SK-N-SH (cell line): ENCODE results near the gene C9orf43. TPM values are rescaled to one million over a fixed set of nuclear protein-coding genes. Genes with fewer than 3 reads are reported as not detected.

Source experiments
- CTCF ChIP-seq: fragments of 200-600 bp; sonication (generic); IDR thresholded peaks from 2 replicates; pipeline ENCODE4 v1.6.1; 2017; ENCODE audit warnings: antibody characterized with exemption, mild to moderate bottlenecking, moderate library complexity
- ELF1 ChIP-seq: IDR thresholded peaks from 2 replicates; pipeline ENCODE4 v1.4.0; 2012
- FOXJ3 ChIP-seq: sonication (generic); formaldehyde crosslinking; IDR thresholded peaks from 2 replicates; pipeline ENCODE4 v1.5.1; 2020; ENCODE audit warnings: mild to moderate bottlenecking, missing genetic modification reagents
- FOXM1 ChIP-seq: IDR thresholded peaks from 2 replicates; pipeline ENCODE4 v1.4.0; 2012; ENCODE audit warnings: low read depth, mild to moderate bottlenecking
- GABPA ChIP-seq: IDR thresholded peaks from 2 replicates; pipeline ENCODE4 v1.4.0; 2012; ENCODE audit warnings: low read depth, mild to moderate bottlenecking
- GATA2 ChIP-seq: sonication (generic); formaldehyde crosslinking; IDR thresholded peaks from 2 replicates; pipeline ENCODE4 v1.5.0; 2020; ENCODE audit warnings: mild to moderate bottlenecking, missing genetic modification reagents
- JUND ChIP-seq: IDR thresholded peaks from 2 replicates; pipeline ENCODE4 v1.4.0; 2012
- MEF2A ChIP-seq: IDR thresholded peaks from 2 replicates; pipeline ENCODE4 v1.4.0; 2012; ENCODE audit warnings: low read depth, borderline replicate concordance
- MXI1 ChIP-seq: IDR thresholded peaks from 2 replicates; pipeline ENCODE4 v1.6.1; 2012; ENCODE audit warnings: mild to moderate bottlenecking, low read depth, low read length, improper control_type of control experiment
- NRF1 ChIP-seq: IDR thresholded peaks from 2 replicates; pipeline ENCODE4 v1.6.1; 2012; ENCODE audit warnings: low read depth, mild to moderate bottlenecking, low read length
- POLR2AphosphoS5 ChIP-seq: IDR thresholded peaks from 2 replicates; pipeline ENCODE4 v1.6.1; 2012; ENCODE audit warnings: low read depth, low read length
- RAD21 ChIP-seq: IDR thresholded peaks from 2 replicates; pipeline ENCODE4 v1.6.1; 2012; ENCODE audit warnings: mild to moderate bottlenecking, low read length
- RCOR1 ChIP-seq: fragments of 150-350 bp; IDR thresholded peaks from 2 replicates; pipeline ENCODE4 v1.6.1; 2017; ENCODE audit warnings: antibody characterized with exemption, low read length
- RFX5 ChIP-seq: IDR thresholded peaks from 2 replicates; pipeline ENCODE4 v1.6.1; 2012; ENCODE audit warnings: mild to moderate bottlenecking, improper control_type of control experiment, low read length
- RXRA ChIP-seq: IDR thresholded peaks from 2 replicates; pipeline ENCODE4 v1.4.0; 2012; ENCODE audit warnings: low read depth, mild to moderate bottlenecking, borderline replicate concordance
- SIN3A ChIP-seq: IDR thresholded peaks from 2 replicates; pipeline ENCODE4 v1.6.1; 2012; ENCODE audit warnings: low read depth, mild to moderate bottlenecking, low read length, moderate library complexity, borderline replicate concordance
- SMC3 ChIP-seq: IDR thresholded peaks from 2 replicates; pipeline ENCODE4 v1.6.1; 2012; ENCODE audit warnings: low read depth, low read length, improper control_type of control experiment
- TAF1 ChIP-seq: IDR thresholded peaks from 2 replicates; pipeline ENCODE4 v1.6.1; 2012; ENCODE audit warnings: low read depth, mild to moderate bottlenecking, low read length, moderate library complexity, borderline replicate concordance
- TCF12 ChIP-seq: IDR thresholded peaks from 2 replicates; pipeline ENCODE4 v1.4.0; 2012
- USF2 ChIP-seq: fragments of 150-350 bp; IDR thresholded peaks from 2 replicates; pipeline ENCODE4 v1.6.1; 2017; ENCODE audit warnings: antibody characterized with exemption, low read length, low read depth, borderline replicate concordance
- polyA plus RNA-seq, 3 experiments: library from polyadenylated mRNA; depleted of rRNA; stranded (reverse); fragments of >200 nt; gene quantifications; 2 replicates each; pipeline ENCODE4 v1.2.3, GENCODE V29; 2012
- TF ChIP-seq, protein P1 (sequence below): IDR thresholded peaks from 2 replicates; pipeline ENCODE4 v1.4.0; 2012; ENCODE audit warnings: low read depth
- TF ChIP-seq, protein P2 (sequence below): IDR thresholded peaks from 2 replicates; pipeline ENCODE4 v1.4.0; 2012; ENCODE audit warnings: low read depth, borderline replicate concordance
- TF ChIP-seq, protein P3 (sequence below): IDR thresholded peaks from 2 replicates; pipeline ENCODE4; 2012
- TF ChIP-seq, protein P4 (sequence below): IDR thresholded peaks from 2 replicates; pipeline ENCODE4 v1.4.0; 2012; ENCODE audit warnings: low read depth, borderline replicate concordance

The C9orf43 gene
- polyA plus RNA-seq, 1 of the 3 experiments (the other 2 are of a cell fraction): 0.58 TPM

GRCh38 chr9:113454914-113455761, 44.6 kb downstream of the C9orf43 start (continued):
- TF ChIP-seq POLR2AphosphoS5: peak; percentile 43; the same call in 1 of the 2 replicates
- no peak for TF ChIP-seq NRF1
- no peak for TF ChIP-seq FOXJ3 (CRISPR knock-in tag)
- TF ChIP-seq MXI1: no peak
- TF ChIP-seq, protein P1, sequence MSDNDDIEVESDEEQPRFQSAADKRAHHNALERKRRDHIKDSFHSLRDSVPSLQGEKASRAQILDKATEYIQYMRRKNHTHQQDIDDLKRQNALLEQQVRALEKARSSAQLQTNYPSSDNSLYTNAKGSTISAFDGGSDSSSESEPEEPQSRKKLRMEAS: peak; percentile 41; the same call in 1 of the 2 replicates
- TF ChIP-seq, protein P2, sequence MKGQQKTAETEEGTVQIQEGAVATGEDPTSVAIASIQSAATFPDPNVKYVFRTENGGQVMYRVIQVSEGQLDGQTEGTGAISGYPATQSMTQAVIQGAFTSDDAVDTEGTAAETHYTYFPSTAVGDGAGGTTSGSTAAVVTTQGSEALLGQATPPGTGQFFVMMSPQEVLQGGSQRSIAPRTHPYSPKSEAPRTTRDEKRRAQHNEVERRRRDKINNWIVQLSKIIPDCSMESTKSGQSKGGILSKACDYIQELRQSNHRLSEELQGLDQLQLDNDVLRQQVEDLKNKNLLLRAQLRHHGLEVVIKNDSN: no peak
- no peak for TF ChIP-seq RAD21
- TF ChIP-seq ELF1: 0 out of 2 replicates have a peak, but pooled peaks have one; percentile 14
- peak; percentile 34; the same call in 1 of the 2 replicates for TF ChIP-seq TAF1
- no peak for TF ChIP-seq RCOR1
- TF ChIP-seq FOXM1: 0 out of 2 replicates have a peak, but pooled peaks have one; percentile 49
- peak; percentile 38; the same call in 1 of the 2 replicates for TF ChIP-seq RXRA
- no peak for TF ChIP-seq SMC3
- no peak for TF ChIP-seq GATA2 (CRISPR knock-in tag)
- TF ChIP-seq JUND: peak; percentile 59; the same call in 1 of the 2 replicates
- TF ChIP-seq TCF12: peak; percentile 86
- no peak for TF ChIP-seq GABPA
- TF ChIP-seq, protein P3, sequence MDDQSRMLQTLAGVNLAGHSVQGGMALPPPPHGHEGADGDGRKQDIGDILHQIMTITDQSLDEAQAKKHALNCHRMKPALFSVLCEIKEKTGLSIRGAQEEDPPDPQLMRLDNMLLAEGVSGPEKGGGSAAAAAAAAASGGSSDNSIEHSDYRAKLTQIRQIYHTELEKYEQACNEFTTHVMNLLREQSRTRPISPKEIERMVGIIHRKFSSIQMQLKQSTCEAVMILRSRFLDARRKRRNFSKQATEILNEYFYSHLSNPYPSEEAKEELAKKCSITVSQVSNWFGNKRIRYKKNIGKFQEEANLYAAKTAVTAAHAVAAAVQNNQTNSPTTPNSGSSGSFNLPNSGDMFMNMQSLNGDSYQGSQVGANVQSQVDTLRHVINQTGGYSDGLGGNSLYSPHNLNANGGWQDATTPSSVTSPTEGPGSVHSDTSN: peak; percentile 49
- TF ChIP-seq RFX5: no peak
- no peak for TF ChIP-seq USF2
- no peak for TF ChIP-seq MEF2A
- TF ChIP-seq SIN3A: no peak
- no peak for TF ChIP-seq CTCF
- TF ChIP-seq, protein P4, sequence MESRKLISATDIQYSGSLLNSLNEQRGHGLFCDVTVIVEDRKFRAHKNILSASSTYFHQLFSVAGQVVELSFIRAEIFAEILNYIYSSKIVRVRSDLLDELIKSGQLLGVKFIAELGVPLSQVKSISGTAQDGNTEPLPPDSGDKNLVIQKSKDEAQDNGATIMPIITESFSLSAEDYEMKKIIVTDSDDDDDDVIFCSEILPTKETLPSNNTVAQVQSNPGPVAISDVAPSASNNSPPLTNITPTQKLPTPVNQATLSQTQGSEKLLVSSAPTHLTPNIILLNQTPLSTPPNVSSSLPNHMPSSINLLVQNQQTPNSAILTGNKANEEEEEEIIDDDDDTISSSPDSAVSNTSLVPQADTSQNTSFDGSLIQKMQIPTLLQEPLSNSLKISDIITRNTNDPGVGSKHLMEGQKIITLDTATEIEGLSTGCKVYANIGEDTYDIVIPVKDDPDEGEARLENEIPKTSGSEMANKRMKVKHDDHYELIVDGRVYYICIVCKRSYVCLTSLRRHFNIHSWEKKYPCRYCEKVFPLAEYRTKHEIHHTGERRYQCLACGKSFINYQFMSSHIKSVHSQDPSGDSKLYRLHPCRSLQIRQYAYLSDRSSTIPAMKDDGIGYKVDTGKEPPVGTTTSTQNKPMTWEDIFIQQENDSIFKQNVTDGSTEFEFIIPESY: no peak
